Keratinocyte (primary cell): Measurements from ENCODE around the gene GSX1. TPM values are rescaled to one million over a fixed set of nuclear protein-coding genes. Genes with fewer than 3 reads are reported as not detected.

Source experiments
- DNase-seq: peaks from one replicate; pipeline ENCODE4 v3.0.0-alpha.2; 2011; ENCODE audit warnings: low read depth, missing footprints, low spot score
- FAIRE-seq: peaks from 2 replicates; lab custom pipeline; 2011; peaks lifted over from hg19 to GRCh38; lab: Jason Lieb, UNC
- H2AFZ ChIP-seq: 2 replicates; pipeline ENCODE4 v1.6.0; 2012; ENCODE audit warnings: low read length, control low read depth, inconsistent platforms; ENCODE audit not compliant: control insufficient read depth
- H3K27ac ChIP-seq: 2 replicates; pipeline ENCODE4 v1.5.1; 2011; ENCODE audit warnings: low read length; ENCODE audit not compliant: control insufficient read depth, insufficient read depth
- H3K27me3 ChIP-seq: 3 replicates; pipeline ENCODE4 v1.6.0; 2011; ENCODE audit warnings: low read length; ENCODE audit not compliant: control insufficient read depth, insufficient read depth; ENCODE audit errors: extremely low read depth
- H3K36me3 ChIP-seq, 2 experiments: 2 replicates in 1 of 2; 3 replicates in 1 of 2; pipeline ENCODE4 v1.5.1; 2011; ENCODE audit warnings: low read length in 2 of 2, mild to moderate bottlenecking in 1 of 2; ENCODE audit not compliant: control insufficient read depth in 2 of 2, insufficient read depth in 2 of 2; ENCODE audit errors: extremely low read depth in 1 of 2
- H3K4me1 ChIP-seq: 3 replicates; pipeline ENCODE4 v1.5.1; 2011; ENCODE audit warnings: low read length; ENCODE audit not compliant: control insufficient read depth, insufficient read depth; ENCODE audit errors: extremely low read depth
- H3K4me2 ChIP-seq: 3 replicates; pipeline ENCODE4 v1.6.0; 2011; ENCODE audit warnings: low read depth, low read length; ENCODE audit not compliant: control insufficient read depth, insufficient read depth; ENCODE audit errors: extremely low read depth
- H3K4me3 ChIP-seq, 3 experiments: fragments of 200-600 bp in 1 of 3; sonication (generic) in 1 of 3; 2 replicates in 2 of 3; 3 replicates in 1 of 3; pipeline ENCODE4 v1.5.1; 2011 to 2016; ENCODE audit warnings: low read length in 3 of 3, mild to moderate bottlenecking in 3 of 3, control low read depth in 2 of 3, inconsistent platforms in 1 of 3, low read depth in 1 of 3, mixed read lengths in 1 of 3, mixed run types in 1 of 3, moderate library complexity in 1 of 3; ENCODE audit not compliant: control insufficient read depth in 2 of 3, insufficient read depth in 2 of 3; ENCODE audit errors: extremely low read depth in 1 of 3
- H3K79me2 ChIP-seq: 2 replicates; pipeline ENCODE4 v1.6.0; 2012; ENCODE audit warnings: low read length; ENCODE audit not compliant: control insufficient read depth, insufficient read depth
- H3K9ac ChIP-seq: 3 replicates; pipeline ENCODE4 v1.6.0; 2011; ENCODE audit warnings: low read length; ENCODE audit not compliant: control insufficient read depth, insufficient read depth; ENCODE audit errors: extremely low read depth
- H3K9me1 ChIP-seq: 3 replicates; pipeline ENCODE4 v1.6.0; 2011; ENCODE audit warnings: low read length; ENCODE audit not compliant: control insufficient read depth, insufficient read depth; ENCODE audit errors: extremely low read depth
- H3K9me3 ChIP-seq: 2 replicates; pipeline ENCODE4 v1.5.1; 2012; ENCODE audit warnings: low read depth, low read length; ENCODE audit not compliant: control insufficient read depth
- H4K20me1 ChIP-seq: 3 replicates; pipeline ENCODE4 v1.6.0; 2011; ENCODE audit warnings: low read length; ENCODE audit not compliant: control insufficient read depth, insufficient read depth; ENCODE audit errors: extremely low read depth
- EZH2 ChIP-seq: IDR thresholded peaks from one replicate; pipeline ENCODE4 v1.6.1; 2012; ENCODE audit warnings: inconsistent platforms, mild to moderate bottlenecking, low read length, moderate library complexity
- dilution Hi-C: fragments of 300-500 bp; cut with MboI; formaldehyde crosslinking; loops from one replicate; pipeline ENCODE4 v1.7.0; 2020; ENCODE audit warnings: low sequenced_read_pairs; ENCODE audit not compliant: extremely low pct_ligation_motif_present
- polyA plus RNA-seq, 5 experiments: library from polyadenylated mRNA; depleted of rRNA in 3 of 5; stranded (reverse) in 3 of 5; stranded (forward) in 1 of 5; unstranded in 1 of 5; fragments of >200 nt; gene quantifications; 1 replicate in 1 of 5; 2 replicates in 3 of 5; 3 replicates in 1 of 5; pipeline versions ENCODE4 v1.2.1 to v1.2.3, GENCODE V29; 2011 to 2012; ENCODE audit warnings: missing spikeins in 2 of 5, low read depth in 1 of 5, low replicate concordance in 1 of 5
- TF ChIP-seq, protein P1 (sequence below), 3 experiments: IDR thresholded peaks in 1 of 3; conservative IDR thresholded peaks in 1 of 3; optimal IDR thresholded peaks in 1 of 3; 2 replicates in 2 of 3; 3 replicates in 1 of 3; pipeline versions ENCODE3 to v1.5.1; 2011; ENCODE audit warnings: low read length in 3 of 3, mild to moderate bottlenecking in 3 of 3, moderate library complexity in 2 of 3, control low read depth in 1 of 3, inconsistent platforms in 1 of 3; ENCODE audit not compliant: insufficient read depth in 2 of 3; ENCODE audit errors: extremely low read depth in 1 of 3

The GSX1 gene
- polyA plus RNA-seq, 1 donor (not counting 4 experiments of a cell fraction or from before 2014, with no cell fraction given), result not detected

DNA sequence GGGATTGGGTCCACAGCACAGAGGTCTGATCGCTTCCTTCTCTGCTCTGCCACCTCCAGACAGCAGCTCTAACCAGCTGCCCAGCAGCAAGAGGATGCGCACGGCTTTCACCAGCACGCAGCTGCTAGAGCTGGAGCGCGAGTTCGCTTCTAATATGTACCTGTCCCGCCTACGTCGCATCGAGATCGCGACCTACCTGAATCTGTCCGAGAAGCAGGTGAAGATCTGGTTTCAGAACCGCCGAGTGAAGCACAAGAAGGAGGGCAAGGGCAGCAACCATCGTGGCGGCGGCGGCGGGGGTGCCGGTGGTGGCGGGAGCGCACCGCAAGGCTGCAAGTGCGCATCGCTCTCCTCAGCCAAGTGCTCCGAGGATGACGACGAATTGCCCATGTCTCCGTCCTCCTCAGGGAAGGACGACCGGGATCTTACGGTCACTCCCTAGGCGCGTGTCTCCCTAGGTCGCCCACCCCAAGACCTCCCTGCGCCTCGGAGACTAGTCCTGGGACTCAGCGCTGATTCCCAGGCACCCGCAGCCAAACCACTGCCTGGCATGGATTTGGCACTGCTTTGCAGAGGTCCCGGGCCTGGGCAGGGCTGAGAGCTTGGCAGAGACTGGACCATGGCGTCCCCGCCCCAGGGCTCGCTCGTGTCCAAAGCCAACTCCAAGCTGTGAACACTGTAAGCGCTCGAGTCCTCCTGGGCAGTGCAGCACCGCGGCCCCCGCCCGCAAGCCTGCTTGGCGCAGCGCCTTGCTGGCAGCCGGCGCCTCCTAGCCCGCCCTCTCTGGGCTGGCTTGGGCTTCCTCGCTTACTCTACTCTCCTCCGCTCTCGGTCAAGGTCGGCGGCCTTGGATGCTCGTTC is 1.5 kb downstream of the GSX1 start:
- H3K27me3 ChIP-seq, result peaks cover 99% of the 10 kb centered on the region
- FAIRE-seq (no peak), DNase-seq (no peak)
- peak; percentile 79 for TF ChIP-seq EZH2
- TF ChIP-seq, protein P1, sequence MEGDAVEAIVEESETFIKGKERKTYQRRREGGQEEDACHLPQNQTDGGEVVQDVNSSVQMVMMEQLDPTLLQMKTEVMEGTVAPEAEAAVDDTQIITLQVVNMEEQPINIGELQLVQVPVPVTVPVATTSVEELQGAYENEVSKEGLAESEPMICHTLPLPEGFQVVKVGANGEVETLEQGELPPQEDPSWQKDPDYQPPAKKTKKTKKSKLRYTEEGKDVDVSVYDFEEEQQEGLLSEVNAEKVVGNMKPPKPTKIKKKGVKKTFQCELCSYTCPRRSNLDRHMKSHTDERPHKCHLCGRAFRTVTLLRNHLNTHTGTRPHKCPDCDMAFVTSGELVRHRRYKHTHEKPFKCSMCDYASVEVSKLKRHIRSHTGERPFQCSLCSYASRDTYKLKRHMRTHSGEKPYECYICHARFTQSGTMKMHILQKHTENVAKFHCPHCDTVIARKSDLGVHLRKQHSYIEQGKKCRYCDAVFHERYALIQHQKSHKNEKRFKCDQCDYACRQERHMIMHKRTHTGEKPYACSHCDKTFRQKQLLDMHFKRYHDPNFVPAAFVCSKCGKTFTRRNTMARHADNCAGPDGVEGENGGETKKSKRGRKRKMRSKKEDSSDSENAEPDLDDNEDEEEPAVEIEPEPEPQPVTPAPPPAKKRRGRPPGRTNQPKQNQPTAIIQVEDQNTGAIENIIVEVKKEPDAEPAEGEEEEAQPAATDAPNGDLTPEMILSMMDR (optimal IDR thresholded peaks at IDR 0.05 in 1 of 3, IDR thresholded peaks at IDR 0.05 in 1 of 3, conservative IDR thresholded peaks at IDR 0.05 in 1 of 3; ENCODE audit: extremely low read depth in 1 of 3, insufficient read depth in 2 of 3, low read length in 3 of 3), result no peak
- no peaks in the 10 kb centered on the region for H3K9me3 ChIP-seq
- H3K27ac ChIP-seq, result no peak overlapping the region
- no peak overlapping the region for H3K4me3 ChIP-seq
- H2AFZ ChIP-seq, result no peak overlapping the region
- H4K20me1 ChIP-seq, result peaks cover 5% of the 10 kb centered on the region
- dilution Hi-C loops, result no loop called here
- H3K9ac ChIP-seq, result no peak overlapping the region
- H3K9me1 ChIP-seq, result no peaks in the 10 kb centered on the region
- no peak overlapping the region for H3K4me2 ChIP-seq
- no peaks in the 10 kb centered on the region for H3K36me3 ChIP-seq
- no peaks in the 10 kb centered on the region for H3K79me2 ChIP-seq
- H3K4me1 ChIP-seq, result peaks cover 3% of the 10 kb centered on the region

DNA sequence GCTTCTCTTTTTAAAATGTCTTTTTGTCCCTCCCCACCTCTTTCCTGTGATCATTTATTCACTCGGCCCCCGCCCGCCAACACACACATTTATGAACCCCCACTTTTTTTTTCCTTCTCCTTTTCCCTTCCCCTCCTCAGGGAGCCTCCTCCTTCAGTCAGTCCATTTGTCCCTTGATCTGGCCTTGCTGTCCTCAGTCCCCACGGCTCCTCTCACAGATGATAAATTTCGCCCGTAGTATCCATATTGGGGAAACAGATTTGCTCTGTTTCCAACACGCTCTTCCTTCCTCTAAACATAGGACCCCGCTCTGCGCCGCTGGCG is 2.0 kb downstream of the GSX1 start:
- Histone ChIP-seq H2AFZ (no peak overlapping the region), H3K79me2 (no peaks in the 10 kb centered on the region), H4K20me1 (peaks cover 5% of the 10 kb centered on the region), H3K9me3 (no peaks in the 10 kb centered on the region), H3K27ac (no peak overlapping the region), H3K9me1 (no peaks in the 10 kb centered on the region), H3K36me3 (no peaks in the 10 kb centered on the region), H3K4me2 (no peak overlapping the region), H3K4me3 (no peak overlapping the region), H3K9ac (no peak overlapping the region), H3K4me1 (peaks cover 3% of the 10 kb centered on the region), H3K27me3 (peaks cover 98% of the 10 kb centered on the region)
- FAIRE-seq (no peak), DNase-seq (no peak)
- TF ChIP-seq, protein P1 (optimal IDR thresholded peaks at IDR 0.05 in 1 of 3, IDR thresholded peaks at IDR 0.05 in 1 of 3, conservative IDR thresholded peaks at IDR 0.05 in 1 of 3; ENCODE audit: extremely low read depth in 1 of 3, insufficient read depth in 2 of 3, low read length in 3 of 3), result no peak
- TF ChIP-seq EZH2, result no peak
- dilution Hi-C loops, result no loop called here
